Activated CD8-positive, alpha-beta memory T cell treated with anti-CD3 and anti-CD28 coated beads for 36 hours (primary cell): ENCODE measurements around the gene UCKL1. TPM values are rescaled to one million over a fixed set of nuclear protein-coding genes. Genes with fewer than 3 reads are reported as not detected.

Experiments
- CTCF ChIA-PET: fragments of 350-600 bp; sonication (Branson Sonifier 250); formaldehyde crosslinking; loops from one replicate; lab custom pipeline; 2021; ENCODE audit warnings: antibody characterized with exemption; lab: Charles Lee
- POLR2A ChIA-PET: fragments of 350-600 bp; sonication (Branson Sonifier 250); formaldehyde crosslinking; loops from one replicate; lab custom pipeline; 2021; ENCODE audit warnings: antibody characterized with exemption; lab: Charles Lee
- total RNA-seq, 2 experiments: library from RNA; stranded (reverse); gene quantifications; one replicate each; pipeline ENCODE4 v1.2.3, GENCODE V29; 2021

Gene UCKL1
- total RNA-seq, 2 experiments from 2014 or later: 32.9 to 35.2 TPM

- ChIA-PET POLR2A (no interaction called here), CTCF (no interaction called here)
Measured at GRCh38 chr20:63890201-63890576, 66.0 kb downstream of the UCKL1 start.

Other genes with a start within 250 kb of the UCKL1 start
- gene ARFRP1, start 248.4 kb downstream of the UCKL1 start, total RNA-seq: 10 to 100 TPM; 63.7 to 65.2 TPM
- gene ZGPAT, start 248.4 kb downstream of the UCKL1 start, total RNA-seq: 10 to 100 TPM; 24.9 to 25.1 TPM
- 10 to 100 TPM in 1 of 2 experiments, 1 to 10 TPM in 1; 9.9 to 10.8 TPM for gene LIME1, start 219.8 kb downstream of the UCKL1 start, total RNA-seq
- 10 to 100 TPM; 31.0 to 34.4 TPM for gene SLC2A4RG, start 216.6 kb downstream of the UCKL1 start, total RNA-seq
- gene ZBTB46, start 125.2 kb downstream of the UCKL1 start, total RNA-seq: under 1 TPM; 0.25 TPM
- under 1 TPM in 1 of 2 experiments, not detected in 1; 0.13 TPM for gene ABHD16B, start 94.9 kb downstream of the UCKL1 start, total RNA-seq
- gene TPD52L2, start 91.1 kb downstream of the UCKL1 start, total RNA-seq: 10 to 100 TPM; 62.7 to 67.0 TPM
- gene DNAJC5, start 61.3 kb downstream of the UCKL1 start, total RNA-seq: 10 to 100 TPM; 40.3 TPM
- gene ZNF512B, start 13.5 kb upstream of the UCKL1 start, total RNA-seq: 10 to 100 TPM; 11.3 to 12.1 TPM
- gene SAMD10, start 23.2 kb upstream of the UCKL1 start, total RNA-seq: 10 to 100 TPM; 19.0 to 20.5 TPM
- gene PRPF6, start 24.7 kb upstream of the UCKL1 start, total RNA-seq: 10 to 100 TPM; 66.5 to 67.7 TPM
- gene C20orf204, start 79.8 kb upstream of the UCKL1 start, total RNA-seq: 1 to 10 TPM; 2.1 to 2.6 TPM
- gene SOX18, start 93.2 kb upstream of the UCKL1 start, total RNA-seq: not detected
- gene TCEA2, start 106.8 kb upstream of the UCKL1 start, total RNA-seq: 10 to 100 TPM; 25.9 to 27.5 TPM
- 10 to 100 TPM; 37.8 to 42.2 TPM for gene RGS19, start 123.1 kb upstream of the UCKL1 start, total RNA-seq
- under 1 TPM; 0.19 to 0.21 TPM for gene OPRL1, start 123.7 kb upstream of the UCKL1 start, total RNA-seq
- gene LKAAEAR1, start 128.0 kb upstream of the UCKL1 start, total RNA-seq: under 1 TPM in 1 of 2 experiments, not detected in 1; 0.42 TPM
- gene NPBWR2, start 151.1 kb upstream of the UCKL1 start, total RNA-seq: not detected
- not detected for gene MYT1, start 208.0 kb upstream of the UCKL1 start, total RNA-seq